ENCODE data around the gene RPL27.

- TF ChIP-seq TAF1 (IDR thresholded peaks at IDR 0.05; ENCODE audit: borderline replicate concordance, insufficient read depth, low read length): no peak
- TF ChIP-seq REST (IDR thresholded peaks at IDR 0.05; ENCODE audit: insufficient read depth in 1 of 2, low read depth in 2 of 2, low read length in 2 of 2): no peak
- TF ChIP-seq POLR2AphosphoS5 (IDR thresholded peaks at IDR 0.05; ENCODE audit: low read depth, low read length): no peak
- TF ChIP-seq SIN3A (IDR thresholded peaks at IDR 0.05; ENCODE audit: borderline replicate concordance, insufficient read depth, low read length): no peak
Observed at GRCh38 chr17:43024407-43025289, 26.4 kb downstream of the RPL27 start, which contains the start of gene RND2.

Measured in PFSK-1 (cell line).